Spleen (tissue), 11 donors: ENCODE data around the gene CUL7. TPM values are rescaled to one million over a fixed set of nuclear protein-coding genes. Genes with fewer than 3 reads are reported as not detected.

Experiments
- DNase-seq: peaks from one replicate; pipeline ENCODE4 v3.0.0-alpha.2; 2020
- H3K27ac ChIP-seq, 8 donors: fragments of 200-600 bp; sonication (generic) in 7 of 8; 1 replicate in 4 of 8; 2 replicates in 4 of 8; pipeline versions ENCODE4 v1.5.0 to v1.8.0; 2016 to 2021; ENCODE audit warnings: inconsistent platforms in 4 of 8, mild to moderate bottlenecking in 4 of 8, moderate library complexity in 1 of 8
- H3K27me3 ChIP-seq, 7 donors: fragments of 200-600 bp; sonication (generic) in 6 of 7; replicated peaks in 1 of 7; 1 replicate in 4 of 7; 2 replicates in 3 of 7; pipeline versions ENCODE4 v1.5.0 to v1.8.0; 2016 to 2021; ENCODE audit warnings: inconsistent platforms in 3 of 7, mild to moderate bottlenecking in 1 of 7
- H3K36me3 ChIP-seq, 6 donors: fragments of 200-600 bp; sonication (generic) in 5 of 6; 1 replicate in 4 of 6; 2 replicates in 2 of 6; pipeline versions ENCODE4 v1.5.0 to v1.8.0; 2016 to 2021; ENCODE audit warnings: inconsistent platforms in 2 of 6
- H3K4me1 ChIP-seq, 6 donors: fragments of 200-600 bp; sonication (generic) in 5 of 6; 1 replicate in 3 of 6; 2 replicates in 3 of 6; pipeline versions ENCODE4 v1.5.0 to v1.8.0; 2016 to 2021; ENCODE audit warnings: inconsistent platforms in 3 of 6
- H3K4me3 ChIP-seq, 8 donors: fragments of 200-600 bp; sonication (generic) in 7 of 8; 1 replicate in 4 of 8; 2 replicates in 4 of 8; pipeline versions ENCODE4 v1.5.0 to v1.8.0; 2016 to 2021; ENCODE audit warnings: inconsistent platforms in 4 of 8, mild to moderate bottlenecking in 4 of 8, moderate library complexity in 2 of 8
- H3K9me3 ChIP-seq, 8 donors: fragments of 200-600 bp; sonication (generic) in 7 of 8; 1 replicate in 4 of 8; 2 replicates in 4 of 8; pipeline versions ENCODE4 v1.5.0 to v1.8.0; 2016 to 2021; ENCODE audit warnings: inconsistent platforms in 4 of 8
- CTCF ChIP-seq, 11 experiments: fragments of 200-600 bp in 7 of 11; fragments of 450-650 bp in 4 of 11; sonication (generic) in 4 of 11; IDR thresholded peaks in 8 of 11; conservative IDR thresholded peaks in 3 of 11; 1 replicate in 7 of 11; 2 replicates in 4 of 11; pipeline versions ENCODE4 v1.4.0 to v1.8.0; 2016 to 2021; ENCODE audit warnings: antibody characterized with exemption in 11 of 11, inconsistent platforms in 4 of 11, mild to moderate bottlenecking in 1 of 11
- POLR2A ChIP-seq, 3 donors: fragments of 450-650 bp; IDR thresholded peaks; one replicate each; pipeline ENCODE4 v1.5.1; 2017; ENCODE audit warnings: antibody characterized with exemption in 3 of 3, mild to moderate bottlenecking in 1 of 3
- POLR2AphosphoS5 ChIP-seq, 3 donors: sonication (generic); formaldehyde crosslinking; IDR thresholded peaks; one replicate each; pipeline ENCODE4 v1.5.1; 2017; ENCODE audit warnings: antibody characterized with exemption in 3 of 3
- WGBS, 5 donors: extraction: QIAGEN DNeasy Blood & Tissue Kit in 3 of 5; methylation state at CpG; one replicate each; pipeline versions ENCODE4 v1.1.5 to v1.1.7; 2013 to 2018; 5-methylcytosine and 5-hydroxymethylcytosine counted together
- intact Hi-C: fragments of 100-400 bp; cut with DNase I; formaldehyde crosslinking; loops from one replicate; pipeline ENCODE4 v1.15.0; 2023; ENCODE audit warnings: low total_unique reads
- polyA plus RNA-seq, 3 donors: library from polyadenylated mRNA; stranded (reverse); fragments of 200-250 nt; gene quantifications; one replicate each; pipeline ENCODE4 v1.2.1, GENCODE V29; 2013
- total RNA-seq, 7 donors: library from RNA; depleted of rRNA in 3 of 7; stranded (reverse); fragments of >200 nt in 3 of 7; fragmentation: NEBNext Ultra II Directional in 4 of 7; extraction: Animal tissue kit (Norgen Biotek cat#: 25700) in 4 of 7; gene quantifications; one replicate each; pipeline versions ENCODE4 v1.1.0 to v1.2.1, GENCODE V29; 2016 to 2021
- donor health status: healthy with polysubstance abuse.
- donor health status: DM: no; HTN: no; CAD: no; lungs with moderate emphysema.
- donor health status: DM: no; HTN: no; CAD: no.
- donor health status: Bipolar disorder and iron deficiency.
- donor health status: healthy.
- donor health status: DM: no; HTN: no; CAD: no.
- donor health status: DM: yes; HTN: yes; CAD: no.

CUL7 gene
- total and polyA plus RNA-seq, 10 donors: 3.6 to 23.1 (median 13.7) TPM

GRCh38 chr6:43091436-43091991 is 37.9 kb upstream of the CUL7 start:
- peak; percentile 31 for DNase-seq
- peaks cover 0 to 40% (median 9%) of the 10 kb centered on the region in 6 donors for H3K4me1 ChIP-seq
- no peak for TF ChIP-seq POLR2A (IDR thresholded peaks at IDR 0.05)
- no peak for TF ChIP-seq POLR2AphosphoS5 (IDR thresholded peaks at IDR 0.05)
- no peak for TF ChIP-seq CTCF (IDR thresholded peaks at IDR 0.05 in 8 of 11, conservative IDR thresholded peaks at IDR 0.05 in 3 of 11)

GRCh38 chr6:43091020-43091419 is 37.4 kb upstream of the CUL7 start:
- Histone ChIP-seq H3K4me3 (no peak overlapping the region), H3K27me3 (no peaks in the 10 kb centered on the region), H3K27ac (peak overlapping the region in 1 of 8 donors; percentile 3), H3K9me3 (no peaks in the 10 kb centered on the region), H3K4me1 (peaks cover 0 to 35% (median 9%) of the 10 kb centered on the region in 6 donors), H3K36me3 (no peaks in the 10 kb centered on the region)
- TF ChIP-seq POLR2AphosphoS5 (IDR thresholded peaks at IDR 0.05): no peak
- no peak for TF ChIP-seq POLR2A (IDR thresholded peaks at IDR 0.05)
- no peak for TF ChIP-seq CTCF (IDR thresholded peaks at IDR 0.05 in 8 of 11, conservative IDR thresholded peaks at IDR 0.05 in 3 of 11)
- intact Hi-C loops: no loop called here
- 63 to 78% (median 73%) methylated on average over 5 of the region's 5 CpGs for WGBS, 5 donors
- DNase-seq: peak; percentile 24

More at GRCh38 chr6:43091436-43091991, 37.9 kb upstream of the CUL7 start:
- no peak overlapping the region for H3K27ac ChIP-seq
- intact Hi-C loops: no loop called here
- 75 to 86% (median 83%) methylated on average over 10 of the region's 10 CpGs for WGBS, 5 donors
- H3K27me3 ChIP-seq: no peaks in the 10 kb centered on the region
- no peak overlapping the region for H3K4me3 ChIP-seq
- H3K36me3 ChIP-seq: no peaks in the 10 kb centered on the region
- H3K9me3 ChIP-seq: no peaks in the 10 kb centered on the region

- 40 to 82% (median 70%) methylated on average over 2 of the region's 2 CpGs for WGBS, 5 donors
- DNase-seq: peak; percentile 19
- no peak for TF ChIP-seq CTCF (IDR thresholded peaks at IDR 0.05 in 8 of 11, conservative IDR thresholded peaks at IDR 0.05 in 3 of 11)
- no peak for TF ChIP-seq POLR2AphosphoS5 (IDR thresholded peaks at IDR 0.05)
- TF ChIP-seq POLR2A (IDR thresholded peaks at IDR 0.05): no peak
- Histone ChIP-seq H3K4me1 (peaks cover 0 to 31% (median 7%) of the 10 kb centered on the region in 6 donors), H3K27ac (peak overlapping the region in 1 of 8 donors; percentile 3), H3K4me3 (no peak overlapping the region), H3K27me3 (no peaks in the 10 kb centered on the region), H3K9me3 (no peaks in the 10 kb centered on the region), H3K36me3 (no peaks in the 10 kb centered on the region)
- intact Hi-C loops: no loop called here
These were observed 36.9 kb upstream of the CUL7 start for GRCh38 chr6:43090559-43090956.

GRCh38 chr6:43089874-43090558 is 36.4 kb upstream of the CUL7 start:
- Histone ChIP-seq H3K27me3 (no peaks in the 10 kb centered on the region), H3K36me3 (no peaks in the 10 kb centered on the region), H3K4me3 (no peak overlapping the region), H3K4me1 (peaks cover 0 to 26% (median 6%) of the 10 kb centered on the region in 6 donors), H3K9me3 (no peaks in the 10 kb centered on the region), H3K27ac (peak overlapping the region in 4 of 8 donors; percentile 4 to 36 (median 24))
- peak; percentile 40 for DNase-seq
- 77 to 87% (median 79%) methylated on average over 8 of the region's 8 CpGs for WGBS, 5 donors
- TF ChIP-seq POLR2AphosphoS5 (IDR thresholded peaks at IDR 0.05) (no peak), CTCF (IDR thresholded peaks at IDR 0.05 in 8 of 11, conservative IDR thresholded peaks at IDR 0.05 in 3 of 11) (no peak), POLR2A (IDR thresholded peaks at IDR 0.05) (no peak)
- intact Hi-C loops: no loop called here
